ENCODE results near the gene TRPC4AP. TPM values are rescaled to one million over a fixed set of nuclear protein-coding genes. Genes with fewer than 3 reads are reported as not detected.

Gene TRPC4AP
- total RNA-seq, 4 donors from 2014 or later, result 63.4 to 101 (median 76.4) TPM

DNA sequence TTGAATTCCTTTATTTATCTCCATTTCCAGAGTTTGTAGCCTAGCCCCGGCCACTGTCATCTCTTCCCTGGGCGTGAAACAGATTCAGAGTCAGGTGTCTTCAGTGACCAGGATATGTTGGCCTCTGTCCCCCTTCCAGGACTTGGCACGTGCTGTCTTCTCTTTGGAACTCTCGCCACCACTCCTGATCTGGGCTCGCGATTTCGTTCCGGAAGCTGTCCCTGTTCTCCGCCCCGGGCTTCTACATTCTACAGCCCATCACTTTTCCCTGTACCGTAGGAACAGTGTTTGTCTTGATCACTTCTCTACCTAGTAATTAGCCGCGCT is 137.7 kb downstream of the TRPC4AP start:
- whole genome bisulfite sequencing, 2 donors, result 9 to 12% methylated on average over 13 of the region's 13 CpGs
- Histone ChIP-seq H3K27me3 (no peaks in the 10 kb centered on the region), H3K9me3 (no peaks in the 10 kb centered on the region), H3K4me3 (peak overlapping the region; percentile 39 to 86 (median 52)), H3K4me1 (peaks cover 0 to 18% (median 0%) of the 10 kb centered on the region in 4 donors), H3K36me3 (peaks cover 0 to 17% (median 0%) of the 10 kb centered on the region in 3 donors), H3K27ac (peak overlapping the region; percentile 81 to 92 (median 87))
- DNase-seq (ENCODE audit: low spot score in 2 of 2), result no peak
- no peak for TF ChIP-seq POLR2A (IDR thresholded peaks at IDR 0.05)
- TF ChIP-seq, protein P1, sequence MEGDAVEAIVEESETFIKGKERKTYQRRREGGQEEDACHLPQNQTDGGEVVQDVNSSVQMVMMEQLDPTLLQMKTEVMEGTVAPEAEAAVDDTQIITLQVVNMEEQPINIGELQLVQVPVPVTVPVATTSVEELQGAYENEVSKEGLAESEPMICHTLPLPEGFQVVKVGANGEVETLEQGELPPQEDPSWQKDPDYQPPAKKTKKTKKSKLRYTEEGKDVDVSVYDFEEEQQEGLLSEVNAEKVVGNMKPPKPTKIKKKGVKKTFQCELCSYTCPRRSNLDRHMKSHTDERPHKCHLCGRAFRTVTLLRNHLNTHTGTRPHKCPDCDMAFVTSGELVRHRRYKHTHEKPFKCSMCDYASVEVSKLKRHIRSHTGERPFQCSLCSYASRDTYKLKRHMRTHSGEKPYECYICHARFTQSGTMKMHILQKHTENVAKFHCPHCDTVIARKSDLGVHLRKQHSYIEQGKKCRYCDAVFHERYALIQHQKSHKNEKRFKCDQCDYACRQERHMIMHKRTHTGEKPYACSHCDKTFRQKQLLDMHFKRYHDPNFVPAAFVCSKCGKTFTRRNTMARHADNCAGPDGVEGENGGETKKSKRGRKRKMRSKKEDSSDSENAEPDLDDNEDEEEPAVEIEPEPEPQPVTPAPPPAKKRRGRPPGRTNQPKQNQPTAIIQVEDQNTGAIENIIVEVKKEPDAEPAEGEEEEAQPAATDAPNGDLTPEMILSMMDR (IDR thresholded peaks at IDR 0.05), result no peak
- TF ChIP-seq EP300 (IDR thresholded peaks at IDR 0.05), result no peak

DNA sequence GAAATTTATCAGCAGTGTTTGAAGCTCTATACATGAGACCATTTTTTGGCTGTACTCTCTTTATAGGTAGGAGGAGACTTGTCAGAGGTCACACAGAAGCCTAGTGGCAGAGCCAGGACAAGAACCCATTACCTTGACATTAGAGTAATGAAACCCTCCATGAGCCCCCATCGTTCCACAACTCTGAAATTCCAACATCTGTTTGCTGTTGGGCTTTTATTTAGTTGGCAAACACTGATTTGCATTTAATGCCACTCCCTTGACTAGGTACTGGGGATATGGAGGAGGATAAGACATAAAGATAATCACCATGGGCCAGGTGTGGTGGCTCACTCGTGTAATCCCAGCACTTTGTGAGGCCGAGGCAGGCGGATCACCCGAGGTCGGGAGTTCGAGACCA is 138.6 kb downstream of the TRPC4AP start:
- Histone ChIP-seq H3K4me1 (peaks cover 0 to 18% (median 0%) of the 10 kb centered on the region in 4 donors), H3K36me3 (peaks cover 0 to 24% (median 0%) of the 10 kb centered on the region in 3 donors), H3K9me3 (no peaks in the 10 kb centered on the region), H3K27ac (no peak overlapping the region), H3K4me3 (no peak overlapping the region), H3K27me3 (no peaks in the 10 kb centered on the region)
- 97 to 98% methylated on average over 7 of the region's 7 CpGs for WGBS, 2 donors
- TF ChIP-seq, protein P1 (IDR thresholded peaks at IDR 0.05), result no peak
- TF ChIP-seq EP300 (IDR thresholded peaks at IDR 0.05), result no peak
- TF ChIP-seq POLR2A (IDR thresholded peaks at IDR 0.05), result no peak
- no peak for DNase-seq (ENCODE audit: low spot score in 2 of 2)

DNA sequence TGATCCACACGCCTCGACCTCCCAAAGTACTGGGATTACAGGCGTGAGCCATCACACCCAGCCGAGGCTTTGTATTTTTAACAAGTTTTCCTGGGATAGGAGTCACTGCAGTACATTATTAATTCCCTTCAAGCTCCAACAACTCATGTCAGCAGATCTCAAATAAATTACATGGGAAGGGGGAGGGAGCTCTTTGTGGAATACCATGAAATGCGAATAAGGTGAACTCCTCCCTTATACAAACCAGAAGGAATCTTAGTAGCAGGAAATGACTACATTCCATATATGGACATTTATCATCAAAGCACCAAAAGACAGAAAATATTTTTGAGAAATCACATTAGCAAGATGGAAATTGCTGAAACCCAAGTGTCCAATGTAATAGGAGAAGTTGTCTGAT is 139.9 kb downstream of the TRPC4AP start:
- peaks cover 0 to 18% (median 0%) of the 10 kb centered on the region in 4 donors for H3K4me1 ChIP-seq
- TF ChIP-seq POLR2A (IDR thresholded peaks at IDR 0.05), result no peak
- TF ChIP-seq, protein P1 (IDR thresholded peaks at IDR 0.05), result no peak
- no peak for TF ChIP-seq EP300 (IDR thresholded peaks at IDR 0.05)

More for the DNA sequence above, 139.9 kb downstream of the TRPC4AP start:
- WGBS, 2 donors, result 80 to 81% methylated on average over 5 of the region's 5 CpGs
- H3K27me3 ChIP-seq, result no peaks in the 10 kb centered on the region
- H3K9me3 ChIP-seq, result no peaks in the 10 kb centered on the region
- no peak for DNase-seq (ENCODE audit: low spot score in 2 of 2)
- no peak overlapping the region for H3K27ac ChIP-seq
- peaks cover 0 to 26% (median 0%) of the 10 kb centered on the region in 3 donors for H3K36me3 ChIP-seq
- no peak overlapping the region for H3K4me3 ChIP-seq

Small RNA genes within 50 kb of the gene (small RNA-seq; reads per million reads assigned to genes)
- gene MIR499A (0.28 reads per million), gene RF00275 (not detected), gene RNU6-407P (not detected)

Other genes with a start within 250 kb of the TRPC4AP start
- 10 to 100 TPM; 19.6 to 41.7 (median 28.4) TPM for gene GGT7, start 220.0 kb downstream of the TRPC4AP start, total RNA-seq
- 100 to 1,000 TPM in 2 of 4 donors, 10 to 100 TPM in 2; 68.4 to 112 (median 94.3) TPM for gene ACSS2, start 216.2 kb downstream of the TRPC4AP start, total RNA-seq
- gene GSS, start 137.0 kb downstream of the TRPC4AP start, total RNA-seq, result 10 to 100 TPM; 28.8 to 61.6 (median 47.0) TPM
- gene MYH7B, start 136.9 kb downstream of the TRPC4AP start, total RNA-seq, result 1 to 10 TPM; 3.3 to 5.3 (median 4.0) TPM
- gene EDEM2, start 54.5 kb upstream of the TRPC4AP start, total RNA-seq, result 10 to 100 TPM; 19.6 to 29.7 (median 25.2) TPM
- gene PROCR, start 79.3 kb upstream of the TRPC4AP start, total RNA-seq, result 100 to 1,000 TPM in 2 of 4 donors, 10 to 100 TPM in 2; 40.9 to 132 (median 94.6) TPM
- gene MMP24, start 133.9 kb upstream of the TRPC4AP start, total RNA-seq, result under 1 TPM in 3 of 4 donors, not detected in 1; 0.21 to 0.78 (median 0.66) TPM
- 10 to 100 TPM; 30.4 to 41.2 (median 34.4) TPM for gene MMP24OS, start 185.3 kb upstream of the TRPC4AP start, total RNA-seq
- gene EIF6, start 192.0 kb upstream of the TRPC4AP start, total RNA-seq, result 100 to 1,000 TPM in 1 of 4 donors, 10 to 100 TPM in 3; 69.5 to 110 (median 86.8) TPM
- gene FAM83C, start 199.6 kb upstream of the TRPC4AP start, total RNA-seq, result not detected

Measured in tibial nerve (tissue), 4 donors.